Neural crest cell (in vitro differentiated cells): ENCODE measurements around the gene SUMO3. TPM values are rescaled to one million over a fixed set of nuclear protein-coding genes. Genes with fewer than 3 reads are reported as not detected.

Experiments
- DNase-seq: peaks from one replicate; pipeline ENCODE4 v3.0.0; 2021; ENCODE audit warnings: low read depth, mixed read lengths, low spot score
- H3K27ac Mint-ChIP-seq: one replicate; pipeline ENCODE4 v1.8.0; 2021; ENCODE audit warnings: mild to moderate bottlenecking, mixed read lengths; ENCODE audit not compliant: unreplicated experiment
- H3K27me3 Mint-ChIP-seq: 2 replicates; pipeline ENCODE4 v1.8.0; 2021; ENCODE audit warnings: low read depth, mild to moderate bottlenecking, mixed read lengths
- H3K36me3 Mint-ChIP-seq: 2 replicates; pipeline ENCODE4 v1.8.0; 2021; ENCODE audit warnings: low read depth, mild to moderate bottlenecking, mixed read lengths
- H3K4me1 Mint-ChIP-seq: 2 replicates; pipeline ENCODE4 v1.8.0; 2021; ENCODE audit warnings: mixed read lengths
- H3K4me3 Mint-ChIP-seq: one replicate; pipeline ENCODE4 v1.8.0; 2021; ENCODE audit warnings: mild to moderate bottlenecking, mixed read lengths
- H3K9me3 Mint-ChIP-seq: 2 replicates; pipeline ENCODE4 v1.8.0; 2021; ENCODE audit warnings: mixed read lengths
- long read RNA-seq: library from polyadenylated mRNA; unstranded; transcript quantifications from one replicate; pipeline ENCODE4 v2.0.0, GENCODE V29; 2020
- total RNA-seq: library from RNA; stranded (reverse); gene quantifications from 2 replicates; pipeline ENCODE4 v1.2.1, GENCODE V29; 2021
- TF ChIP-seq, protein P1 (sequence below): fragments of 200-600 bp; sonication (generic); conservative IDR thresholded peaks from 2 replicates; pipeline ENCODE4 v1.5.0; 2021; ENCODE audit warnings: antibody characterized with exemption, mild to moderate bottlenecking

Gene SUMO3
- 92.1 and 97.7 TPM in 2 replicates for total RNA-seq
- long read RNA-seq, transcript SUMO3-201 (4 exons, 1,807 nt): major isoform, 60 of 63 reads
- long read RNA-seq, partial matches to known transcripts: 1 of 63 reads
- long read RNA-seq, other reads (novel, unspliced or antisense): 2 of 63 reads

DNA sequence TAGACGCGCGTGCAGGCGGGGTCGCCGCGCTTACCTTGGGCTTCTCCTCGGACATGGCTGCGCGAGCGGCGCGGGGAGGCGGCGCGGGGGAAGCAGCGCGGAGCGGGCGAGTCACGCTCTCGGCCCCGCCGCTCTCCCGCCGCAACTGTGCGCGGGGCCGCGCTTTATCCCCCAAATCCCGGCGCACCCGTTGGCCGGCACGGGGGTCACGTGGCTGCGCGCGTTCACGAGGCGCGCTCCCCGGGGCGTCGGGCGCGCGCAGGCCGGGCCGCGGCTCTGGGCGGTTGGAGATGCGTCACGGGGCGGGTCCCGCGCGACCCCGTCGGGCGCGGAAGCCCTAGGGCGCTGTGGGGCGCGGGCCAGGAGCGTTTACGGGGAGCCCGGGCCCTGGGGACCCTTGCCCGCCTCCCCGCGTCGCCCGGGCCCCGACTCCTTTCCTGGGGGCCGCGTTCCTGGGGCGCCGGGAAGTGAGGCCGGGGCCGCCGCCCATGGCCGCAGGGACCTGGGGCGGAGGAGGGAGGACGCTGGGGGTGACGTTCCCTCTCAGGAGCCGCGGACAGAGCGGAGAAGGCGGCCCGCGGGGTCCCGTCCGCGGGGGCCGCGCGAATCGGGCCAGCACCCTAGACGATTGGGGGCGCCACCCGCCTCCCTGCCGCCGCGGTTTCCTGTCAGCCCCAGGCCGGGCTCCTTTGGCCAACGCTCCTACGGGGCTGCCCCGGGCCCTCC, at the start of gene SUMO3:
TSS of gene SUMO3 (minus strand) at position 149 of the 726 bp plus-strand sequence. CDS start at position 55, 94 bp downstream.
- Mint-ChIP-seq H3K27me3 (no peaks in the 10 kb centered on the region), H3K9me3 (peaks cover 13% of the 10 kb centered on the region), H3K36me3 (peaks cover 11% of the 10 kb centered on the region), H3K4me1 (peaks cover 9% of the 10 kb centered on the region), H3K4me3 (peak within 1 kb of the TSS; percentile 77), H3K27ac (no peak within 1 kb of the TSS)
- peak; percentile 71 for DNase-seq
- TF ChIP-seq, protein P1, sequence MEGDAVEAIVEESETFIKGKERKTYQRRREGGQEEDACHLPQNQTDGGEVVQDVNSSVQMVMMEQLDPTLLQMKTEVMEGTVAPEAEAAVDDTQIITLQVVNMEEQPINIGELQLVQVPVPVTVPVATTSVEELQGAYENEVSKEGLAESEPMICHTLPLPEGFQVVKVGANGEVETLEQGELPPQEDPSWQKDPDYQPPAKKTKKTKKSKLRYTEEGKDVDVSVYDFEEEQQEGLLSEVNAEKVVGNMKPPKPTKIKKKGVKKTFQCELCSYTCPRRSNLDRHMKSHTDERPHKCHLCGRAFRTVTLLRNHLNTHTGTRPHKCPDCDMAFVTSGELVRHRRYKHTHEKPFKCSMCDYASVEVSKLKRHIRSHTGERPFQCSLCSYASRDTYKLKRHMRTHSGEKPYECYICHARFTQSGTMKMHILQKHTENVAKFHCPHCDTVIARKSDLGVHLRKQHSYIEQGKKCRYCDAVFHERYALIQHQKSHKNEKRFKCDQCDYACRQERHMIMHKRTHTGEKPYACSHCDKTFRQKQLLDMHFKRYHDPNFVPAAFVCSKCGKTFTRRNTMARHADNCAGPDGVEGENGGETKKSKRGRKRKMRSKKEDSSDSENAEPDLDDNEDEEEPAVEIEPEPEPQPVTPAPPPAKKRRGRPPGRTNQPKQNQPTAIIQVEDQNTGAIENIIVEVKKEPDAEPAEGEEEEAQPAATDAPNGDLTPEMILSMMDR: no peak

GRCh38 chr21:44867464-44867863, 49.6 kb upstream of the SUMO3 start:
- Mint-ChIP-seq H3K4me1 (peaks cover 61% of the 10 kb centered on the region), H3K36me3 (no peaks in the 10 kb centered on the region)
- no peak for DNase-seq

DNA sequence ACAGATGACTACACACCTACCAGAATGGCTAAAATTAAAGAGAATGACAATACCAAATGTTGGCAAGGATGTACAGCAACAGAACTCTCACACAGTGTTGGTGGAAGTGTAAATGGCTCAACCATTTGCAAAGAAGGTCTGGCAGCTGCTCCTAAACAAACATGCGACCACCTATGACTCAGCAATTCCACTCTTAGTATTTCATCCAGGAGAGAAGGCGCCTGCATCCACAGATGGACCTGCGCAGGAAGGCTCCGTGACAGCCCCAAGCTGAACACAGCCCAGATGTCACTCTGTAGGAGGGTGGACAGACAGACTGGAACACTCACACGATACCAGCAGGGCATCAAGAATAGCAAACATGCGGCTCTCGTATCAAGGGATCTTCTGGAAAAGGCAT, 48.9 kb upstream of the SUMO3 start:
- Mint-ChIP-seq H3K27me3 (no peaks in the 10 kb centered on the region), H3K36me3 (peaks cover under 1% of the 10 kb centered on the region), H3K4me3 (no peak overlapping the region), H3K9me3 (no peaks in the 10 kb centered on the region), H3K4me1 (peaks cover 54% of the 10 kb centered on the region), H3K27ac (peak overlapping the region; percentile 73)
- DNase-seq: no peak
- TF ChIP-seq, protein P1: no peak

More at GRCh38 chr21:44867464-44867863, 49.6 kb upstream of the SUMO3 start:
- TF ChIP-seq, protein P1: no peak
- Mint-ChIP-seq H3K9me3 (no peaks in the 10 kb centered on the region), H3K27ac (peak overlapping the region; percentile 28), H3K4me3 (peak overlapping the region; percentile 21), H3K27me3 (no peaks in the 10 kb centered on the region)

DNA sequence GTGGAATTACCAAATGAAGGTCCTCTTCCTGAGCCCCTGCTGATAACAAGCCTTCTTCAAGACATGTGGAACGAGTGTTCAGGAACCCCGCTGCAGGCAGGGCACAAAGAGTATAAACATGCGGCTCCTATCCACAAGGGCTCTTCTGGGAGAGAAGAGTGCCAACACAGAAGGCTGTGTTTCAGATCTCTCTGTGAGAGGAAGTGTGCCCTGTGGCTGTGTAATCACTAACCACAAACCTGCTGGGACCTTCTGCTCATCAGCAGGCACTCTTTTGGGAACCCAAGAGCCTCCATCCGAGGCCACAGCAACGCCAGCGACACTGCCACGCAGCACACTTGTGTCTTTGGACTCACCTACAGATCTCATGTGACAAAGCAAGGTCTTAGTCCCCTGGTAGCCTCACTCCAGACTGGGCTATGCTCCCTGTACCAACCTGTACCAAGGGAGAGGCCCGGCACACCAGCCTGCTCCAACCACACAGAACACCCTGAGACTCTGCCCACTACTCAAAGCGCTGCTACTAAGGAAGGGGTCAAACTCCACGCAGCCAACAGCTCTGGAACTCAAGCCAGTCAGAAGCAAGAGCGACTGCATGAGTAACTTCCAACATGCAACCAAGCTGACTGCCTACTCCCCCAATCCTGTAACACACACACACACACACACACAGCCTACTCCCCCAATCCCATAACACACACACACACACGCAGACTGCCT, 47.9 kb upstream of the SUMO3 start:
- DNase-seq: no peak
- Mint-ChIP-seq H3K4me3 (no peak overlapping the region), H3K9me3 (no peaks in the 10 kb centered on the region), H3K36me3 (peaks cover 3% of the 10 kb centered on the region), H3K27ac (no peak overlapping the region), H3K4me1 (peaks cover 48% of the 10 kb centered on the region), H3K27me3 (no peaks in the 10 kb centered on the region)
- TF ChIP-seq, protein P1: no peak

GRCh38 chr21:44862869-44863685, 45.2 kb upstream of the SUMO3 start:
- Mint-ChIP-seq H3K9me3 (no peaks in the 10 kb centered on the region), H3K36me3 (peaks cover 3% of the 10 kb centered on the region), H3K27ac (no peak overlapping the region), H3K4me1 (peaks cover 24% of the 10 kb centered on the region), H3K4me3 (no peak overlapping the region), H3K27me3 (no peaks in the 10 kb centered on the region)
- TF ChIP-seq, protein P1: no peak
- DNase-seq: no peak
